Esophagus squamous epithelium (tissue), 5 donors: ENCODE data around the gene NRF1. TPM values are rescaled to one million over a fixed set of nuclear protein-coding genes. Genes with fewer than 3 reads are reported as not detected.

Experiments used
- DNase-seq: peaks from one replicate; lab custom pipeline; 2025; lab: John Stamatoyannopoulos, UW
- H3K27ac ChIP-seq, 4 donors: fragments of 200-600 bp; sonication (generic); one replicate each; pipeline ENCODE4 v1.5.1; 2016 to 2019; ENCODE audit warnings: mild to moderate bottlenecking in 1 of 4
- H3K27me3 ChIP-seq, 4 donors: fragments of 200-600 bp; sonication (generic); 1 replicate in 3 of 4; 2 replicates in 1 of 4; pipeline versions ENCODE4 v1.5.1 to v1.6.0; 2017 to 2021; ENCODE audit warnings: antibody characterized with exemption in 1 of 4
- H3K36me3 ChIP-seq, 3 donors: fragments of 200-600 bp; sonication (generic); one replicate each; pipeline ENCODE4 v1.5.1; 2016 to 2019
- H3K4me1 ChIP-seq, 3 donors: fragments of 200-600 bp; sonication (generic); one replicate each; pipeline ENCODE4 v1.5.1; 2017 to 2019
- H3K4me3 ChIP-seq, 4 donors: fragments of 200-600 bp; sonication (generic); 1 replicate in 3 of 4; 2 replicates in 1 of 4; pipeline ENCODE4 v1.5.1; 2016 to 2019; ENCODE audit warnings: mild to moderate bottlenecking in 2 of 4, moderate library complexity in 1 of 4
- H3K9me3 ChIP-seq, 3 donors: fragments of 200-600 bp; sonication (generic); one replicate each; pipeline ENCODE4 v1.5.1; 2016 to 2019
- POLR2A ChIP-seq, 4 donors: fragments of 450-650 bp; IDR thresholded peaks; one replicate each; pipeline ENCODE4 v1.6.1; 2017; ENCODE audit warnings: antibody characterized with exemption in 4 of 4, mild to moderate bottlenecking in 4 of 4, moderate library complexity in 3 of 4
- WGBS, 2 donors: methylation state at CpG; one replicate each; pipeline ENCODE4 v1.1.5; 2018; 5-methylcytosine and 5-hydroxymethylcytosine counted together
- intact Hi-C: fragments of 100-400 bp; cut with DNase I; formaldehyde crosslinking; loops from one replicate; pipeline ENCODE4 v1.15.0; 2022
- small RNA-seq, 4 donors: library from RNA; depleted of rRNA; stranded (forward); fragments of <200 nt; gene quantifications; one replicate each; pipeline ENCODE3, GENCODE V24; 2016
- total RNA-seq, 4 donors: library from RNA; depleted of rRNA; stranded (reverse); fragments of >200 nt; gene quantifications; one replicate each; pipeline ENCODE4 v1.1.0, GENCODE V29; 2016
- TF ChIP-seq, protein P1 (sequence below), 6 experiments: fragments of 450-650 bp in 4 of 6; fragments of 200-600 bp in 2 of 6; sonication (generic) in 2 of 6; IDR thresholded peaks; one replicate each; pipeline ENCODE4 v1.5.1; 2016 to 2019; ENCODE audit warnings: antibody characterized with exemption in 6 of 6, mild to moderate bottlenecking in 4 of 6, moderate library complexity in 4 of 6
- donor health status: DM: yes; HTN: yes; CAD: no.

Gene NRF1
- total RNA-seq, 4 donors from 2014 or later, result 10.0 to 18.3 (median 13.3) TPM

- 50 to 59% methylated on average over 2 to 6 of the region's 11 CpGs for WGBS, 2 donors
- intact Hi-C loops, result no loop called here
- H3K9me3 ChIP-seq, result no peaks in the 10 kb centered on the region
- DNase-seq, result no peak
- no peak for TF ChIP-seq POLR2A (IDR thresholded peaks at IDR 0.05)
- TF ChIP-seq, protein P1, sequence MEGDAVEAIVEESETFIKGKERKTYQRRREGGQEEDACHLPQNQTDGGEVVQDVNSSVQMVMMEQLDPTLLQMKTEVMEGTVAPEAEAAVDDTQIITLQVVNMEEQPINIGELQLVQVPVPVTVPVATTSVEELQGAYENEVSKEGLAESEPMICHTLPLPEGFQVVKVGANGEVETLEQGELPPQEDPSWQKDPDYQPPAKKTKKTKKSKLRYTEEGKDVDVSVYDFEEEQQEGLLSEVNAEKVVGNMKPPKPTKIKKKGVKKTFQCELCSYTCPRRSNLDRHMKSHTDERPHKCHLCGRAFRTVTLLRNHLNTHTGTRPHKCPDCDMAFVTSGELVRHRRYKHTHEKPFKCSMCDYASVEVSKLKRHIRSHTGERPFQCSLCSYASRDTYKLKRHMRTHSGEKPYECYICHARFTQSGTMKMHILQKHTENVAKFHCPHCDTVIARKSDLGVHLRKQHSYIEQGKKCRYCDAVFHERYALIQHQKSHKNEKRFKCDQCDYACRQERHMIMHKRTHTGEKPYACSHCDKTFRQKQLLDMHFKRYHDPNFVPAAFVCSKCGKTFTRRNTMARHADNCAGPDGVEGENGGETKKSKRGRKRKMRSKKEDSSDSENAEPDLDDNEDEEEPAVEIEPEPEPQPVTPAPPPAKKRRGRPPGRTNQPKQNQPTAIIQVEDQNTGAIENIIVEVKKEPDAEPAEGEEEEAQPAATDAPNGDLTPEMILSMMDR (IDR thresholded peaks at IDR 0.05), result no peak
- no peak overlapping the region for H3K27ac ChIP-seq
- no peaks in the 10 kb centered on the region for H3K27me3 ChIP-seq
- H3K4me1 ChIP-seq, result no peaks in the 10 kb centered on the region
- H3K36me3 ChIP-seq, result no peaks in the 10 kb centered on the region
- no peak overlapping the region for H3K4me3 ChIP-seq
Observed at GRCh38 chr7:129804890-129805719, 193.6 kb downstream of the NRF1 start.

Small RNA genes within 50 kb of the gene (small RNA-seq; reads per million reads assigned to genes)
- gene MIR182 (5,580 to 17,248 (median 12,128) reads per million in 4 donors), gene MIR183 (138 to 497 (median 338) reads per million in 4 donors), gene MIR96 (2.9 to 6.3 (median 3.3) reads per million in 4 donors)

Other genes starting within 250 kb of the NRF1 start
- gene STRIP2, start 177.3 kb upstream of the NRF1 start, total RNA-seq, result 1 to 10 TPM in 3 of 4 donors, under 1 TPM in 1; 0.76 to 6.3 (median 1.5) TPM
- 1 to 10 TPM in 1 of 4 donors, not detected in 3; 1.7 TPM for gene SMKR1, start 109.2 kb upstream of the NRF1 start, total RNA-seq